Activated CD8-positive, alpha-beta memory T cell treated with anti-CD3 and anti-CD28 coated beads, Interleukin-2, amount 50 U/mL, for 24 hours (primary cell): ENCODE measurements around the gene CBX6.

Experiments
- DNase-seq: peaks from one replicate; pipeline ENCODE4 v3.0.0-alpha.2; 2020; ENCODE audit errors: extremely low read depth

Gene CBX6

DNA sequence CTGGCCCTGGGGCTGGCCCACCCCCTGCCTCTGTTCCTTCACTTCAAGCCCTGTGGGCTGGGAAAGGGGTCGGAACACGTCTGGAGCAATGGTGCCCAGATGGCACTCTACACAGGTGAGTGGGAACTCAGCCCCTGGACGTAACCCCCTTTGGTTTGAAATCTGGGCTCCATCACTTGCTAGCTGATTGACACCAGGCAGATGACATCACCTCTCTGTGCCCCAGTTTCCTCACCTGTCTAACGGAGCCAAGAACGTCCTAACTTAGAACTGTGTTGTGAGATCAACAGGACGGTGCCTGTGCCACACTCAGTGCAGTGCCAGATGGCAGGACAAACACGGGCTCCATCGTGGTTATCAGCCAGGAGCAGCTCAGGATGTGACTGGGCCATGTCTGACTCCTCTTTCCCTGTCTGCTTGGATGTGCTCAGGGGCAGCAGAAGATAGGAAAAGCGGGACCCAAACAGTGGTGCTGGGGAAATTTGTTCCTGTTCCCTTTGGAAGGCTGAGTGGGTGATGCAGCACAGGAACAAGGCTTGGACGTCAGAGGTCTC, 52.6 kb downstream of the CBX6 start:
- DNase-seq: no peak

DNA sequence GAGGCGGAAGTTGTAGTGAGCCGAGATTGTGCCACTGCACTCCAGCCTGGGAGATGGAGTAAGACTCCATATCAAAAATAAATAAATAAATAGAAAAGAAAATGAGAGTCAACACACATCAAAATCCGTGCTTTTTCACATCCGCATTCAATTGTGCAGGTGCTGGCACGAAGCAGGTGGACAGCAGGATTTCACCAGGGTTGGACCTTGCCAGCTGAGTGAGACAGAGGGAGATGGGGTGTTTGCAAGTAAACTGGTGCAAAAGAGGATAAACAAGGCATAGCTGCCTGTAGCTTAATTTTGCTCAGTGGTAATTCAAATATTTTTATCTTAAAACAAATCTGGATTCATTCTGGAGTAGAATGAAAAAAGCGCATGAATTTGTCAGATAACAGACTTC, 54.8 kb downstream of the CBX6 start:
- DNase-seq: no peak

DNA sequence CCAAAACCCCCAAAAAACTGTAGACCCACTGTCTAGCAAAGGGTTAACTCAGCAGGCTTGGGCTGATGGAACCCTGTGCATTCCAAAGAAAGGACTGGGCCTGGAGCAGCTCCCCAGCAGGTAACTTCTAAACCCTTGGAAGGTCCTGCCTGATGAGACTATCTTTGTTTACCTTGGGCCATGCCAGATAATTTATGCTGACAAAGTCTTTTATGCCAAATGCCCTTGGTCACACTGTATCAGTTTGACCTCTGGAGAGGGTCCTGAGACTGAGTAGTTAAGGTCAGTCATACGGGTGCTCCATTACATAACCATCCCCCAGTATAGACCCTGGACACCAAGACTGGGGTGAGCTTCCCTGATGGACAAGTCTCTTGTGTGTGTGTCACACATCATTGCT, 56.2 kb downstream of the CBX6 start:
- DNase-seq: no peak
